PC-9 (cell line): ENCODE measurements around the gene CNTNAP2.

Source experiments
- EZH2 ChIP-seq: fragments of 200-600 bp; sonication (generic); IDR thresholded peaks from 2 replicates; pipeline ENCODE4 v1.8.0; 2017; ENCODE audit warnings: antibody characterized with exemption, low read depth
- TF ChIP-seq, protein P1 (sequence below): fragments of 200-600 bp; sonication (generic); conservative IDR thresholded peaks from 2 replicates; pipeline ENCODE4 v1.6.1; 2017; ENCODE audit warnings: mixed run types, antibody characterized with exemption, mild to moderate bottlenecking, moderate library complexity

- TF ChIP-seq, protein P1, sequence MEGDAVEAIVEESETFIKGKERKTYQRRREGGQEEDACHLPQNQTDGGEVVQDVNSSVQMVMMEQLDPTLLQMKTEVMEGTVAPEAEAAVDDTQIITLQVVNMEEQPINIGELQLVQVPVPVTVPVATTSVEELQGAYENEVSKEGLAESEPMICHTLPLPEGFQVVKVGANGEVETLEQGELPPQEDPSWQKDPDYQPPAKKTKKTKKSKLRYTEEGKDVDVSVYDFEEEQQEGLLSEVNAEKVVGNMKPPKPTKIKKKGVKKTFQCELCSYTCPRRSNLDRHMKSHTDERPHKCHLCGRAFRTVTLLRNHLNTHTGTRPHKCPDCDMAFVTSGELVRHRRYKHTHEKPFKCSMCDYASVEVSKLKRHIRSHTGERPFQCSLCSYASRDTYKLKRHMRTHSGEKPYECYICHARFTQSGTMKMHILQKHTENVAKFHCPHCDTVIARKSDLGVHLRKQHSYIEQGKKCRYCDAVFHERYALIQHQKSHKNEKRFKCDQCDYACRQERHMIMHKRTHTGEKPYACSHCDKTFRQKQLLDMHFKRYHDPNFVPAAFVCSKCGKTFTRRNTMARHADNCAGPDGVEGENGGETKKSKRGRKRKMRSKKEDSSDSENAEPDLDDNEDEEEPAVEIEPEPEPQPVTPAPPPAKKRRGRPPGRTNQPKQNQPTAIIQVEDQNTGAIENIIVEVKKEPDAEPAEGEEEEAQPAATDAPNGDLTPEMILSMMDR = no peak
- no peak for TF ChIP-seq EZH2
Measured at GRCh38 chr7:148400101-148400500, 2283.5 kb downstream of the CNTNAP2 start.
